ENCODE results near the gene SYT12. TPM values are rescaled to one million over a fixed set of nuclear protein-coding genes. Genes with fewer than 3 reads are reported as not detected.

SYT12 gene
- total and polyA plus RNA-seq, 2 of the 4 experiments (the other 2 are of a cell fraction): 0.54 to 0.74 TPM

DNA sequence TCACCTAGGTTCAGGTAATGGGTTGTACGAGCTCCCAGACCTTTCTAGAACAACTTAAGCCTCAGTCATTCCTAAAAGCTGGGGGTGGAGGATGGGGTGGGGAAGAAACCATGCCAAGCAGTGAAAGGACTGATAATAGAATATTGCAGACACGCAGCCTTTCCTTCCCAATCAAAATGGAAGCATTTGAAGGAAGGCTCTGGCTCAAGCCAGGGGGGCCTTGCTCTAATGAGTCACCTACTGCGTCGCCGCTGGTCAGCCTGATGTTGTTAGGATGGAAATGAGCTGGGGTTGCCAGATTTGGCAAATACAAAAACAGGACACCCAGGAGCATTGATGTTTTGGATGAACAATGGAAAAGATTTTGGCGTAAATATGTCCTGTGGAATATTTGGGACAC lies 6.2 kb downstream of the SYT12 start:
- no peak overlapping the region for H2BK20ac ChIP-seq (ENCODE audit: low read depth, low read length)
- H3K36me3 ChIP-seq (ENCODE audit: control insufficient read depth, insufficient read depth, low read length): no peaks in the 10 kb centered on the region
- H3K18ac ChIP-seq (ENCODE audit: low read depth, low read length): no peak overlapping the region
- H4K20me1 ChIP-seq (ENCODE audit: insufficient read depth, low read length): peaks cover 17% of the 10 kb centered on the region
- BruUV-seq (replicated peaks): no TSS peak
- H2BK15ac ChIP-seq (ENCODE audit: low read depth, low read length): no peak overlapping the region
- H3K79me1 ChIP-seq (ENCODE audit: low read depth in 1 of 2, low read length in 2 of 2): peaks cover 0 to 6% of the 10 kb centered on the region in 2 experiments; a peak in 1 of 4 replicates
- DNase-seq (peak; percentile 31), ATAC-seq (ENCODE audit: low read depth) (no peak)
- no peak overlapping the region for H3K56ac ChIP-seq (ENCODE audit: extremely low read depth, insufficient read depth, low read length)
- no peak overlapping the region for H4K5ac ChIP-seq (ENCODE audit: low read depth, low read length)
- H3K27ac ChIP-seq (ENCODE audit: insufficient read depth, low read length): no peak overlapping the region
- H4K8ac ChIP-seq (ENCODE audit: low read depth in 2 of 2, low read length in 2 of 2): no peak overlapping the region
- intact Hi-C loops (cut with micrococcal nuclease) (no loop called here), in situ Hi-C loops (cut with MboI; ENCODE audit: low sequenced_read_pairs) (no loop called here), dilution Hi-C loops (cut with HindIII; ENCODE audit: low sequenced_read_pairs, unreplicated experiment) (no loop called here)
- H2AK5ac ChIP-seq (ENCODE audit: low read depth, low read length): no peak overlapping the region
- H3K4me1 ChIP-seq (ENCODE audit: control insufficient read depth, insufficient read depth, low read length): peaks cover 15% of the 10 kb centered on the region
- CTCF ChIA-PET: no interaction called here
- H2BK120ac ChIP-seq (ENCODE audit: low read depth, low read length): no peak overlapping the region
- POLR2A ChIA-PET (ENCODE audit: unreplicated experiment): no interaction called here
- no peaks in the 10 kb centered on the region for H3K9me3 ChIP-seq (ENCODE audit: control insufficient read depth, insufficient read depth, low read length)
- no peak overlapping the region for H4K91ac ChIP-seq (ENCODE audit: insufficient read depth, low read depth, low read length)
- TF ChIP-seq FOS (IDR thresholded peaks at IDR 0.05; ENCODE audit: low read depth, low read length) (0 out of 2 replicates have a peak, but pooled peaks have one; percentile 11), CEBPB (IDR thresholded peaks at IDR 0.05; ENCODE audit: low read depth, low read length) (no peak), MAFK (IDR thresholded peaks at IDR 0.05; ENCODE audit: low read depth, low read length) (no peak), MXI1 (IDR thresholded peaks at IDR 0.05; ENCODE audit: borderline replicate concordance, low read depth, low read length) (no peak)
- TF ChIP-seq, protein P1, sequence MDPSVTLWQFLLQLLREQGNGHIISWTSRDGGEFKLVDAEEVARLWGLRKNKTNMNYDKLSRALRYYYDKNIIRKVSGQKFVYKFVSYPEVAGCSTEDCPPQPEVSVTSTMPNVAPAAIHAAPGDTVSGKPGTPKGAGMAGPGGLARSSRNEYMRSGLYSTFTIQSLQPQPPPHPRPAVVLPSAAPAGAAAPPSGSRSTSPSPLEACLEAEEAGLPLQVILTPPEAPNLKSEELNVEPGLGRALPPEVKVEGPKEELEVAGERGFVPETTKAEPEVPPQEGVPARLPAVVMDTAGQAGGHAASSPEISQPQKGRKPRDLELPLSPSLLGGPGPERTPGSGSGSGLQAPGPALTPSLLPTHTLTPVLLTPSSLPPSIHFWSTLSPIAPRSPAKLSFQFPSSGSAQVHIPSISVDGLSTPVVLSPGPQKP (IDR thresholded peaks at IDR 0.05; ENCODE audit: borderline replicate concordance, low read depth, low read length): no peak
- TF ChIP-seq, protein P2, sequence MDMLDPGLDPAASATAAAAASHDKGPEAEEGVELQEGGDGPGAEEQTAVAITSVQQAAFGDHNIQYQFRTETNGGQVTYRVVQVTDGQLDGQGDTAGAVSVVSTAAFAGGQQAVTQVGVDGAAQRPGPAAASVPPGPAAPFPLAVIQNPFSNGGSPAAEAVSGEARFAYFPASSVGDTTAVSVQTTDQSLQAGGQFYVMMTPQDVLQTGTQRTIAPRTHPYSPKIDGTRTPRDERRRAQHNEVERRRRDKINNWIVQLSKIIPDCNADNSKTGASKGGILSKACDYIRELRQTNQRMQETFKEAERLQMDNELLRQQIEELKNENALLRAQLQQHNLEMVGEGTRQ (IDR thresholded peaks at IDR 0.05; ENCODE audit: low read depth, low read length): no peak
- H3K4ac ChIP-seq (ENCODE audit: low read depth, low read length): no peak overlapping the region
- no peak overlapping the region for H3K4me2 ChIP-seq (ENCODE audit: low read depth, low read length)
- H3K9ac ChIP-seq (ENCODE audit: low read depth, low read length): no peak overlapping the region
- no peak overlapping the region for H3K23ac ChIP-seq (ENCODE audit: low read depth, low read length)
- peaks cover 15% of the 10 kb centered on the region for H3K9me1 ChIP-seq (ENCODE audit: insufficient read depth, low read length)
- WGBS, 2 experiments (ENCODE audit: extremely low coverage in 2 of 2, insufficient read length in 1 of 2): no CpG with 5 or more reads among the region's 6 CpGs
- peaks cover 5% of the 10 kb centered on the region for H3K27me3 ChIP-seq (ENCODE audit: control insufficient read depth, insufficient read depth, low read length)
- H2BK5ac ChIP-seq (ENCODE audit: low read depth, low read length, poor library complexity, severe bottlenecking): no peak overlapping the region
- no peak overlapping the region for H3K14ac ChIP-seq (replicated peaks; ENCODE audit: low read depth, low read length)
- H2AK9ac ChIP-seq (replicated peaks; ENCODE audit: low read depth, low read length, poor library complexity): no peak overlapping the region
- H3K4me3 ChIP-seq (ENCODE audit: insufficient read depth, low read depth, low read length): no peak overlapping the region
- H2AFZ ChIP-seq (replicated peaks; ENCODE audit: low read length, poor library complexity): no peak overlapping the region
